Measurements from ENCODE around the gene IPO11. TPM values are rescaled to one million over a fixed set of nuclear protein-coding genes. Genes with fewer than 3 reads are reported as not detected.
"Not testable (repeated sequence)": the region's sequence is repeated elsewhere in the genome, so short reads cannot be mapped to it uniquely, and the experiment has no call there.

IPO11 gene
- total and polyA plus RNA-seq, 2 of the 13 experiments (the other 11 are each of a cell fraction or from before 2014, with no cell fraction given) = 13.9 to 24.4 TPM

- no peak overlapping the region for H3K4me2 ChIP-seq (ENCODE audit: low read depth, low read length)
- no peaks in the 10 kb centered on the region for H4K20me1 ChIP-seq (ENCODE audit: insufficient read depth, low read length)
- intact Hi-C loops (cut with micrococcal nuclease; ENCODE audit: unreplicated experiment) = no loop called here
- in situ Hi-C loops (cut with HindIII; ENCODE audit: extremely low pct_ligation_motif_present, low pct_unique_long_range_greater_than_20kb) = no loop called here
- ChIA-PET CTCF (ENCODE audit: low intra/inter-chr PET ratio, low total read pairs) (no interaction called here), POLR2A (no interaction called here)
- no peaks in the 10 kb centered on the region for H3K79me2 ChIP-seq (ENCODE audit: insufficient read depth, low read length)
- TF ChIP-seq NFATC3 (CRISPR knock-in tag; IDR thresholded peaks at IDR 0.05) (no peak), ZNF33A (CRISPR knock-in tag; IDR thresholded peaks at IDR 0.05; ENCODE audit: borderline replicate concordance) (no peak), KLF16 (CRISPR knock-in tag; IDR thresholded peaks at IDR 0.05) (no peak), HNRNPK (IDR thresholded peaks at IDR 0.05; ENCODE audit: low read depth, low read length, poor library complexity, severe bottlenecking) (no peak), ZNF7 (CRISPR knock-in tag; IDR thresholded peaks at IDR 0.05) (no peak), ZNF772 (CRISPR knock-in tag; IDR thresholded peaks at IDR 0.05) (no peak), ZNF562 (CRISPR knock-in tag; IDR thresholded peaks at IDR 0.05; ENCODE audit: borderline replicate concordance) (no peak), ZNF609 (CRISPR knock-in tag; IDR thresholded peaks at IDR 0.05; ENCODE audit: borderline replicate concordance) (no peak), ZNF468 (CRISPR knock-in tag; IDR thresholded peaks at IDR 0.05) (no peak)
- WGBS (ENCODE audit: low lambda C conversion rate) = 97% methylated on average over 1 of the region's 1 CpG
- H3K27me3 ChIP-seq (ENCODE audit: control insufficient read depth in 1 of 2, insufficient read depth in 2 of 2, low read length in 2 of 2) = no peaks in the 10 kb centered on the region
- FAIRE-seq (no peak), ATAC-seq (no peak), DNase-seq (ENCODE audit: low spot score) (no peak)
- no peak overlapping the region for H3K9ac ChIP-seq (ENCODE audit: insufficient read depth, low read depth, low read length)
- no peak overlapping the region for H3K4me3 ChIP-seq (replicated peaks in 1 of 3; ENCODE audit: insufficient read depth in 1 of 3, low read depth in 2 of 3, low read length in 3 of 3)
- no TSS peak for BruUV-seq (replicated peaks)
- no peaks in the 10 kb centered on the region for H3K4me1 ChIP-seq (ENCODE audit: insufficient read depth, low read length)
- H3K9me3 ChIP-seq (ENCODE audit: low read length) = no peaks in the 10 kb centered on the region
- peaks cover 1 to 12% of the 10 kb centered on the region in 2 experiments; a peak in 3 of 5 replicates for H3K36me3 ChIP-seq (replicated peaks in 1 of 2; ENCODE audit: control insufficient read depth in 1 of 2, insufficient read depth in 2 of 2, low read length in 2 of 2)
- H2AFZ ChIP-seq (ENCODE audit: low read length) = no peak overlapping the region
- no peak overlapping the region for H3K27ac ChIP-seq (ENCODE audit: extremely low read length, insufficient read depth, low read length)
Observed at GRCh38 chr5:62623271-62623670, 210.7 kb downstream of the IPO11 start.

- H3K79me2 ChIP-seq (ENCODE audit: insufficient read depth, low read length); CTCF ChIA-PET (ENCODE audit: low intra/inter-chr PET ratio, low total read pairs); ATAC-seq; H3K27ac ChIP-seq (ENCODE audit: extremely low read length, insufficient read depth, low read length); BruUV-seq (replicated peaks); intact Hi-C loops (cut with micrococcal nuclease; ENCODE audit: unreplicated experiment); DNase-seq (ENCODE audit: low spot score); H3K27me3 ChIP-seq (ENCODE audit: control insufficient read depth in 1 of 2, insufficient read depth in 2 of 2, low read length in 2 of 2); FAIRE-seq; H2AFZ ChIP-seq (ENCODE audit: low read length); H3K4me3 ChIP-seq (replicated peaks in 1 of 3; ENCODE audit: insufficient read depth in 1 of 3, low read depth in 2 of 3, low read length in 3 of 3); H3K4me2 ChIP-seq (ENCODE audit: low read depth, low read length); H3K9me3 ChIP-seq (ENCODE audit: low read length); in situ Hi-C loops (cut with HindIII; ENCODE audit: extremely low pct_ligation_motif_present, low pct_unique_long_range_greater_than_20kb); H3K4me1 ChIP-seq (ENCODE audit: insufficient read depth, low read length); POLR2A ChIA-PET; H4K20me1 ChIP-seq (ENCODE audit: insufficient read depth, low read length); H3K9ac ChIP-seq (ENCODE audit: insufficient read depth, low read depth, low read length): not testable (repeated sequence)
- peaks cover 1 to 14% of the 10 kb centered on the region in 2 experiments; a peak in 3 of 5 replicates for H3K36me3 ChIP-seq (replicated peaks in 1 of 2; ENCODE audit: control insufficient read depth in 1 of 2, insufficient read depth in 2 of 2, low read length in 2 of 2)
- WGBS (ENCODE audit: low lambda C conversion rate) = 98% methylated on average over 7 of the region's 7 CpGs
Observed at GRCh38 chr5:62624436-62624835, 211.9 kb downstream of the IPO11 start.

Measured in HepG2 (cell line).